ENCODE results near the gene ARNT2. TPM values are rescaled to one million over a fixed set of nuclear protein-coding genes. Genes with fewer than 3 reads are reported as not detected.

Gene ARNT2
- polyA plus RNA-seq, 2 of the 4 experiments (the other 2 are of a cell fraction): 8.9 to 17.0 TPM

GRCh38 chr15:80550908-80551260 lies 146.7 kb downstream of the ARNT2 start (continued):
- TF ChIP-seq JUN (IDR thresholded peaks at IDR 0.05): no peak

DNA sequence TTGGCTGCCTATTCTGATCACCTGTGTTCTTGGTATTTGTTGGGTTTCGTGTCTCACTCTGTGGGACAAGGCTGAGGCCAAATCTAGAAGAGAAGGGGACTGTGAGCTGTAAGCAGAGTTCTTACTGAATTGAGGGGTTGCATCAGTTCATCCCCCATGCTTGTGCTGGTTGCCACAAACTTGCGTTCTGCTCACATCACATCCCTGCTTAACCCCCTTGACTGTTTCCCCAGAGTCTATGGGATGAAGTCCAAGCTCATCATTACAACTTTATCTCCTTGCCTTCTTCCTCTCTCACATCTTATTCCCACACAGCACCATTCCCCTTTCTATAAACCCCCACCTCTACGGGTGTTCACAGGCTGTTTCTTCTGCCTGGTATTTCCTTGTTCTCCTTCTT lies 147.2 kb downstream of the ARNT2 start:
- ChIA-PET CTCF (interaction anchor here (0.6 to 1.5 kb wide), 5 partner anchors 16 to 1557 kb away, joined by 3 to 7 read pairs (median 3); no protein-coding TSS in a partner anchor), POLR2A (no interaction called here)
- Histone ChIP-seq H3K9me3 (no peaks in the 10 kb centered on the region), H3K4me3 (no peak overlapping the region), H3K4me2 (no peak overlapping the region), H3K27ac (no peak overlapping the region), H3K4me1 (peaks cover 21% of the 10 kb centered on the region)
- TF ChIP-seq RARB (CRISPR knock-in tag; IDR thresholded peaks at IDR 0.05) (no peak), HMGXB4 (CRISPR knock-in tag; IDR thresholded peaks at IDR 0.05; ENCODE audit: borderline replicate concordance) (no peak), HEYL (CRISPR knock-in tag; IDR thresholded peaks at IDR 0.05) (no peak), NPAS2 (CRISPR knock-in tag; IDR thresholded peaks at IDR 0.05; ENCODE audit: borderline replicate concordance) (no peak), NFE2L2 (conservative IDR thresholded peaks at IDR 0.05; ENCODE audit: low read length) (no peak), FOSB (CRISPR knock-in tag; IDR thresholded peaks at IDR 0.05) (no peak), ZC3H11A (IDR thresholded peaks at IDR 0.05) (no peak), KDM5A (IDR thresholded peaks at IDR 0.05) (no peak), TFCP2L1 (CRISPR knock-in tag; IDR thresholded peaks at IDR 0.05) (no peak), FOXS1 (CRISPR knock-in tag; IDR thresholded peaks at IDR 0.05) (no peak), KDM1A (IDR thresholded peaks at IDR 0.05; ENCODE audit: low read depth) (no peak), CBX2 (IDR thresholded peaks at IDR 0.05; ENCODE audit: borderline replicate concordance, low read depth) (no peak), EHMT2 (IDR thresholded peaks at IDR 0.05; ENCODE audit: low read depth) (no peak), RFX5 (IDR thresholded peaks at IDR 0.05) (no peak), RAD21 (conservative IDR thresholded peaks at IDR 0.05 in 1 of 2, IDR thresholded peaks at IDR 0.05 in 1 of 2) (no peak), CBX8 (IDR thresholded peaks at IDR 0.05) (no peak), RCOR1 (IDR thresholded peaks at IDR 0.05; ENCODE audit: low read depth, low read length) (no peak), MYC (IDR thresholded peaks at IDR 0.05; ENCODE audit: borderline replicate concordance, low read length) (no peak)
- TF ChIP-seq, protein P1, sequence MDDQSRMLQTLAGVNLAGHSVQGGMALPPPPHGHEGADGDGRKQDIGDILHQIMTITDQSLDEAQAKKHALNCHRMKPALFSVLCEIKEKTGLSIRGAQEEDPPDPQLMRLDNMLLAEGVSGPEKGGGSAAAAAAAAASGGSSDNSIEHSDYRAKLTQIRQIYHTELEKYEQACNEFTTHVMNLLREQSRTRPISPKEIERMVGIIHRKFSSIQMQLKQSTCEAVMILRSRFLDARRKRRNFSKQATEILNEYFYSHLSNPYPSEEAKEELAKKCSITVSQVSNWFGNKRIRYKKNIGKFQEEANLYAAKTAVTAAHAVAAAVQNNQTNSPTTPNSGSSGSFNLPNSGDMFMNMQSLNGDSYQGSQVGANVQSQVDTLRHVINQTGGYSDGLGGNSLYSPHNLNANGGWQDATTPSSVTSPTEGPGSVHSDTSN (IDR thresholded peaks at IDR 0.05): no peak
- FAIRE-seq (no peak), DNase-seq (ENCODE audit: low read depth in 1 of 2, low spot score in 1 of 2) (no peak), ATAC-seq (no peak)
- WGBS (ENCODE audit: missing lambda C conversion rate): 92% methylated on average over 3 of the region's 3 CpGs

DNA sequence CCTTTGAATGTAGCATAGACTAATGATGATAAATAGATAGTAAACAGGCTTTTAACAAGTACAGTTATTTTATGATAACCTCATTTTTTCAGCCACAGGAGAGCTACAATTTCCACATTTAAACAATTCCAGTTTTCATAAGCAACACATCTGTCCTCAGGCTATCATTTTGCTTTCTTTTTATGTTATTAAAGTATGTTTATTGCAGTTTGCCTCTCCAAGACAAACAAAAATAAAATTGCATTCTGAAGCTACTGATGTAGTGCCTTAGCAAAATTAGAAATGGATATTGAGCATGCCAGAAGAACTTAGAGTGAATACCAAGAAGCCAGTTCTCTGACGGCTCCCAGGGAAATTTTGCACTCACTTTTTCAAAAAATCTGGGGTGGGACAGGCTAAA lies 150.4 kb downstream of the ARNT2 start:
- Histone ChIP-seq H3K27ac (no peak overlapping the region), H3K4me3 (no peak overlapping the region), H3K9me3 (no peaks in the 10 kb centered on the region), H3K4me1 (peaks cover 13% of the 10 kb centered on the region), H3K4me2 (no peak overlapping the region)
- ChIA-PET CTCF (interaction anchor here (1.3 to 2.0 kb wide), 5 partner anchors 8 to 225 kb away, joined by 3 to 12 read pairs (median 4); partner anchors contain the start of gene CEMIP), POLR2A (interaction anchor here (0.5 kb wide), 1 partner anchor 139 kb away, joined by 5 read pairs; no protein-coding TSS in a partner anchor)
- ATAC-seq (no peak), FAIRE-seq (no peak), DNase-seq (ENCODE audit: low read depth in 1 of 2, low spot score in 1 of 2) (no peak)
- 94% methylated on average over 1 of the region's 1 CpG for WGBS (ENCODE audit: missing lambda C conversion rate)
- TF ChIP-seq, protein P2, sequence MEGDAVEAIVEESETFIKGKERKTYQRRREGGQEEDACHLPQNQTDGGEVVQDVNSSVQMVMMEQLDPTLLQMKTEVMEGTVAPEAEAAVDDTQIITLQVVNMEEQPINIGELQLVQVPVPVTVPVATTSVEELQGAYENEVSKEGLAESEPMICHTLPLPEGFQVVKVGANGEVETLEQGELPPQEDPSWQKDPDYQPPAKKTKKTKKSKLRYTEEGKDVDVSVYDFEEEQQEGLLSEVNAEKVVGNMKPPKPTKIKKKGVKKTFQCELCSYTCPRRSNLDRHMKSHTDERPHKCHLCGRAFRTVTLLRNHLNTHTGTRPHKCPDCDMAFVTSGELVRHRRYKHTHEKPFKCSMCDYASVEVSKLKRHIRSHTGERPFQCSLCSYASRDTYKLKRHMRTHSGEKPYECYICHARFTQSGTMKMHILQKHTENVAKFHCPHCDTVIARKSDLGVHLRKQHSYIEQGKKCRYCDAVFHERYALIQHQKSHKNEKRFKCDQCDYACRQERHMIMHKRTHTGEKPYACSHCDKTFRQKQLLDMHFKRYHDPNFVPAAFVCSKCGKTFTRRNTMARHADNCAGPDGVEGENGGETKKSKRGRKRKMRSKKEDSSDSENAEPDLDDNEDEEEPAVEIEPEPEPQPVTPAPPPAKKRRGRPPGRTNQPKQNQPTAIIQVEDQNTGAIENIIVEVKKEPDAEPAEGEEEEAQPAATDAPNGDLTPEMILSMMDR (IDR thresholded peaks at IDR 0.05): no peak
- TF ChIP-seq TP53 (CRISPR knock-in tag; IDR thresholded peaks at IDR 0.05): no peak
- TF ChIP-seq RARB (CRISPR knock-in tag; IDR thresholded peaks at IDR 0.05): no peak
- TF ChIP-seq HMGXB4 (CRISPR knock-in tag; IDR thresholded peaks at IDR 0.05; ENCODE audit: borderline replicate concordance): no peak
- TF ChIP-seq CEBPB (IDR thresholded peaks at IDR 0.05): no peak
- no peak for TF ChIP-seq CHD4 (IDR thresholded peaks at IDR 0.05; ENCODE audit: borderline replicate concordance)
- TF ChIP-seq USF2 (IDR thresholded peaks at IDR 0.05): no peak
- TF ChIP-seq FOSL2 (IDR thresholded peaks at IDR 0.05): no peak
- no peak for TF ChIP-seq FOSL2 (CRISPR knock-in tag; IDR thresholded peaks at IDR 0.05)
- TF ChIP-seq ZNF302 (CRISPR knock-in tag; IDR thresholded peaks at IDR 0.05): no peak
- TF ChIP-seq, protein P3, sequence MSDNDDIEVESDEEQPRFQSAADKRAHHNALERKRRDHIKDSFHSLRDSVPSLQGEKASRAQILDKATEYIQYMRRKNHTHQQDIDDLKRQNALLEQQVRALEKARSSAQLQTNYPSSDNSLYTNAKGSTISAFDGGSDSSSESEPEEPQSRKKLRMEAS (IDR thresholded peaks at IDR 0.05): no peak
- TF ChIP-seq BHLHE40 (IDR thresholded peaks at IDR 0.05; ENCODE audit: low read depth, low read length): no peak
- TF ChIP-seq CHD2 (IDR thresholded peaks at IDR 0.05; ENCODE audit: low read length, partially characterized antibody): no peak

Data from A549 (cell line).